Mucosa of rectum (tissue), 2 donors: ENCODE measurements around the gene C16orf78.

Source experiments
- H3K27ac ChIP-seq, 2 donors: one replicate each; pipeline ENCODE4 v1.7.0; 2013; ENCODE audit warnings: inconsistent platforms in 2 of 2, low read depth in 2 of 2, low read length in 2 of 2
- H3K27me3 ChIP-seq, 2 donors: one replicate each; pipeline ENCODE4 v1.7.0; 2013; ENCODE audit warnings: low read length in 2 of 2; ENCODE audit not compliant: control insufficient read depth in 2 of 2, insufficient read depth in 2 of 2
- H3K36me3 ChIP-seq, 2 donors: one replicate each; pipeline ENCODE4 v1.7.0; 2013; ENCODE audit warnings: low read length in 2 of 2; ENCODE audit not compliant: control insufficient read depth in 2 of 2, insufficient read depth in 2 of 2
- H3K4me1 ChIP-seq, 2 donors: one replicate each; pipeline ENCODE4 v1.7.0; 2013; ENCODE audit warnings: low read length in 2 of 2, mild to moderate bottlenecking in 1 of 2; ENCODE audit not compliant: control insufficient read depth in 2 of 2, insufficient read depth in 2 of 2
- H3K4me3 ChIP-seq, 2 donors: one replicate each; pipeline ENCODE4 v1.7.0; 2013; ENCODE audit warnings: low read length in 2 of 2
- H3K9ac ChIP-seq, 2 donors: one replicate each; pipeline ENCODE4 v1.7.0; 2013; ENCODE audit warnings: low read length in 2 of 2, low read depth in 1 of 2, mild to moderate bottlenecking in 1 of 2
- H3K9me3 ChIP-seq, 2 donors: one replicate each; pipeline ENCODE4 v1.7.0; 2013; ENCODE audit warnings: low read length in 2 of 2; ENCODE audit not compliant: control insufficient read depth in 2 of 2
- donor health status: healthy.
- donor health status: Normal muscosa, but diverticular disease.

C16orf78 gene

GRCh38 chr16:49338611-49339265 lies 34.9 kb upstream of the C16orf78 start:
- no peaks in the 10 kb centered on the region for H3K36me3 ChIP-seq
- no peaks in the 10 kb centered on the region for H3K9me3 ChIP-seq
- H3K27ac ChIP-seq: no peak overlapping the region
- peaks cover 3% of the 10 kb centered on the region in 2 donors for H3K27me3 ChIP-seq
- H3K4me1 ChIP-seq: no peaks in the 10 kb centered on the region
- H3K4me3 ChIP-seq: no peak overlapping the region
- no peak overlapping the region for H3K9ac ChIP-seq

- no peak overlapping the region for H3K4me3 ChIP-seq
- H3K4me1 ChIP-seq: no peaks in the 10 kb centered on the region
- H3K27me3 ChIP-seq: peaks cover 2 to 3% of the 10 kb centered on the region in 2 donors
- H3K9ac ChIP-seq: no peak overlapping the region
- no peak overlapping the region for H3K27ac ChIP-seq
- no peaks in the 10 kb centered on the region for H3K9me3 ChIP-seq
- H3K36me3 ChIP-seq: no peaks in the 10 kb centered on the region
Measured at GRCh38 chr16:49340466-49340865, 33.1 kb upstream of the C16orf78 start.

GRCh38 chr16:49341706-49342105 lies 31.9 kb upstream of the C16orf78 start:
- no peaks in the 10 kb centered on the region for H3K27me3 ChIP-seq

GRCh38 chr16:49342336-49343265 lies 31.0 kb upstream of the C16orf78 start:
- Histone ChIP-seq H3K27me3 (no peaks in the 10 kb centered on the region), H3K36me3 (no peaks in the 10 kb centered on the region), H3K9me3 (no peaks in the 10 kb centered on the region), H3K4me3 (no peak overlapping the region), H3K4me1 (no peaks in the 10 kb centered on the region), H3K9ac (no peak overlapping the region), H3K27ac (no peak overlapping the region)

More at GRCh38 chr16:49341706-49342105, 31.9 kb upstream of the C16orf78 start:
- Histone ChIP-seq H3K4me1 (no peaks in the 10 kb centered on the region), H3K27ac (no peak overlapping the region), H3K4me3 (no peak overlapping the region), H3K36me3 (no peaks in the 10 kb centered on the region), H3K9ac (no peak overlapping the region), H3K9me3 (no peaks in the 10 kb centered on the region)

GRCh38 chr16:49343291-49343690 lies 30.3 kb upstream of the C16orf78 start:
- Histone ChIP-seq H3K27me3 (no peaks in the 10 kb centered on the region), H3K4me1 (no peaks in the 10 kb centered on the region), H3K27ac (no peak overlapping the region), H3K4me3 (no peak overlapping the region), H3K36me3 (no peaks in the 10 kb centered on the region), H3K9me3 (no peaks in the 10 kb centered on the region), H3K9ac (no peak overlapping the region)

GRCh38 chr16:49344401-49344800 lies 29.2 kb upstream of the C16orf78 start:
- H3K36me3 ChIP-seq: no peaks in the 10 kb centered on the region
- H3K27me3 ChIP-seq: no peaks in the 10 kb centered on the region
- H3K9me3 ChIP-seq: no peaks in the 10 kb centered on the region
- no peaks in the 10 kb centered on the region for H3K4me1 ChIP-seq
- no peak overlapping the region for H3K27ac ChIP-seq
- H3K4me3 ChIP-seq: no peak overlapping the region
- H3K9ac ChIP-seq: no peak overlapping the region

- Histone ChIP-seq H3K27ac (no peak overlapping the region), H3K4me3 (no peak overlapping the region), H3K4me1 (no peaks in the 10 kb centered on the region), H3K9me3 (no peaks in the 10 kb centered on the region), H3K36me3 (no peaks in the 10 kb centered on the region), H3K9ac (no peak overlapping the region), H3K27me3 (peaks cover 2 to 3% of the 10 kb centered on the region in 2 donors)
Measured at GRCh38 chr16:49345829-49346228, 27.8 kb upstream of the C16orf78 start.

- Histone ChIP-seq H3K9ac (no peak overlapping the region), H3K27me3 (peaks cover 2 to 5% of the 10 kb centered on the region in 2 donors), H3K4me1 (no peaks in the 10 kb centered on the region), H3K9me3 (no peaks in the 10 kb centered on the region), H3K36me3 (no peaks in the 10 kb centered on the region), H3K4me3 (no peak overlapping the region), H3K27ac (no peak overlapping the region)
Measured at GRCh38 chr16:49346459-49346858, 27.1 kb upstream of the C16orf78 start.

GRCh38 chr16:49347476-49347875 lies 26.1 kb upstream of the C16orf78 start:
- Histone ChIP-seq H3K4me1 (no peaks in the 10 kb centered on the region), H3K9ac (no peak overlapping the region), H3K9me3 (no peaks in the 10 kb centered on the region), H3K4me3 (no peak overlapping the region), H3K27ac (no peak overlapping the region), H3K36me3 (no peaks in the 10 kb centered on the region), H3K27me3 (peaks cover 2 to 5% of the 10 kb centered on the region in 2 donors)

- H3K4me3 ChIP-seq: no peak overlapping the region
- peaks cover 2 to 5% of the 10 kb centered on the region in 2 donors for H3K27me3 ChIP-seq
- H3K9me3 ChIP-seq: no peaks in the 10 kb centered on the region
- no peak overlapping the region for H3K27ac ChIP-seq
- no peaks in the 10 kb centered on the region for H3K4me1 ChIP-seq
- H3K9ac ChIP-seq: no peak overlapping the region
- no peaks in the 10 kb centered on the region for H3K36me3 ChIP-seq
Measured at GRCh38 chr16:49348408-49349176, 25.0 kb upstream of the C16orf78 start.
